SKM-1 treated with dmso at 0.1 percent for 144 hours (cell line): ENCODE data around the gene EIF5B.
A peak's percentile ranks its signal among the peaks of the same experiment; 100 is the strongest.
"Not testable (repeated sequence)": the region's sequence is repeated elsewhere in the genome, so short reads cannot be mapped to it uniquely, and the experiment has no call there.

Experiments used
- DNase-seq: peaks from one replicate; lab custom pipeline; 2025; ENCODE audit not compliant: unreplicated experiment; lab: John Stamatoyannopoulos, UW

Gene EIF5B

GRCh38 chr2:99337113-99338028, at the start of gene EIF5B:
TSS of gene EIF5B (plus strand) at chr2:99337389. CDS start at chr2:99337555, 166 bp downstream.
- peak; percentile 93 for DNase-seq

- no peak for DNase-seq
These were observed 39.2 kb upstream of the EIF5B start for GRCh38 chr2:99297994-99298393.

- no peak for DNase-seq
These were observed 37.6 kb upstream of the EIF5B start for GRCh38 chr2:99299580-99299979.

GRCh38 chr2:99301097-99301496, 36.1 kb upstream of the EIF5B start, which contains the start of gene LYG1:
TSS of gene LYG1 (minus strand) at chr2:99301197. CDS start at chr2:99295670, 5,527 bp downstream.
- DNase-seq = not testable (repeated sequence)

GRCh38 chr2:99317161-99317872, 19.9 kb upstream of the EIF5B start:
- DNase-seq = no peak

- DNase-seq = not testable (repeated sequence)
These were observed 19.4 kb upstream of the EIF5B start for GRCh38 chr2:99317873-99318200.

GRCh38 chr2:99325384-99325783, 11.8 kb upstream of the EIF5B start:
- no peak for DNase-seq

GRCh38 chr2:99335911-99336803, 1.0 kb upstream of the EIF5B start, which contains the start of gene TXNDC9:
TSS of gene TXNDC9 (minus strand) at chr2:99336333. CDS start at chr2:99333210, 3,123 bp downstream.
- DNase-seq = peak; percentile 98

- no peak for DNase-seq
These were observed 431 bp upstream of the EIF5B start for GRCh38 chr2:99336804-99337112.

- DNase-seq = peak; percentile 46
These were observed 918 bp downstream of the EIF5B start for GRCh38 chr2:99338029-99338585.

GRCh38 chr2:99340669-99341236, 3.6 kb downstream of the EIF5B start:
- DNase-seq = no peak

- no peak for DNase-seq
These were observed 5.3 kb downstream of the EIF5B start for GRCh38 chr2:99342536-99342935.

- not testable (repeated sequence) for DNase-seq
These were observed 8.3 kb downstream of the EIF5B start for GRCh38 chr2:99345446-99345845.

GRCh38 chr2:99346218-99346617, 9.0 kb downstream of the EIF5B start:
- no peak for DNase-seq

GRCh38 chr2:99348173-99348572, 11.0 kb downstream of the EIF5B start:
- no peak for DNase-seq

- DNase-seq = no peak
These were observed 13.0 kb downstream of the EIF5B start for GRCh38 chr2:99350194-99350593.

GRCh38 chr2:99354070-99354469, 16.9 kb downstream of the EIF5B start:
- no peak for DNase-seq

- DNase-seq = not testable (repeated sequence)
These were observed 17.6 kb downstream of the EIF5B start for GRCh38 chr2:99354825-99355224.

GRCh38 chr2:99356853-99357252, 19.7 kb downstream of the EIF5B start:
- no peak for DNase-seq

GRCh38 chr2:99365661-99366060, 28.5 kb downstream of the EIF5B start:
- no peak for DNase-seq
